ENCODE results near the gene OSBPL6. TPM values are rescaled to one million over a fixed set of nuclear protein-coding genes. Genes with fewer than 3 reads are reported as not detected.
"Not testable (repeated sequence)": the region's sequence is repeated elsewhere in the genome, so short reads cannot be mapped to it uniquely, and the experiment has no call there.

The OSBPL6 gene
- total and polyA plus RNA-seq, 7 donors = 0.23 to 3.2 (median 1.5) TPM

DNA sequence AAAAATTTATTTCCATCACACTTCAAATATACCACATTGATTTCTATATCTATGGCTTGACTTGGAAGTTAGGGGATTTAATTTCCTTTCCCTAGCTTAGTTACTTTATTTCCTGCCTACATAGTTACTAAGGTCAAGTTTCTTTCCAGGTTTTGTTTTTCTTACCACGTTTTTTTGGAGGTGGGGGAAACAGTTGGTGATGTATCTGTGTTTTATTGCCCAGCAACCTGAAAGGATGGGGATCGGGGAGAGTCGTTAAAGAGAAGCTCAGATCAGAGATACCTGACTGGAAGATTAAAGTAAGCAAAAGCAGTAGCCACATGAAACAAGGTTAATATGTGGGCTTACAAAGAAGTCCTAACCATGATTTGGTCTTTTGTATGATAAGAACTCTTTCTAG is 127.8 kb downstream of the OSBPL6 start:
- H3K9me3 ChIP-seq = no peaks in the 10 kb centered on the region
- no peak overlapping the region for H3K4me3 ChIP-seq
- H3K4me1 ChIP-seq = no peaks in the 10 kb centered on the region
- intact Hi-C loops (cut with DNase I) = no loop called here
- TF ChIP-seq POLR2A (IDR thresholded peaks at IDR 0.05) (no peak), POLR2AphosphoS5 (IDR thresholded peaks at IDR 0.05) (no peak), EP300 (IDR thresholded peaks at IDR 0.05) (no peak), CTCF (IDR thresholded peaks at IDR 0.05) (no peak)
- H3K36me3 ChIP-seq = no peaks in the 10 kb centered on the region
- 38 to 40% methylated on average over 3 of the region's 3 CpGs for WGBS, 2 donors
- no peak overlapping the region for H3K27ac ChIP-seq
- DNase-seq = no peak
- no peaks in the 10 kb centered on the region for H3K27me3 ChIP-seq

GRCh38 chr2:178323331-178323730 is 129.0 kb downstream of the OSBPL6 start:
- 79 to 83% methylated on average over 6 of the region's 6 CpGs for WGBS, 2 donors
- H3K36me3 ChIP-seq; H3K4me1 ChIP-seq; H3K27ac ChIP-seq; H3K9me3 ChIP-seq; H3K4me3 ChIP-seq; H3K27me3 ChIP-seq; DNase-seq; intact Hi-C loops (cut with DNase I): not testable (repeated sequence)

DNA sequence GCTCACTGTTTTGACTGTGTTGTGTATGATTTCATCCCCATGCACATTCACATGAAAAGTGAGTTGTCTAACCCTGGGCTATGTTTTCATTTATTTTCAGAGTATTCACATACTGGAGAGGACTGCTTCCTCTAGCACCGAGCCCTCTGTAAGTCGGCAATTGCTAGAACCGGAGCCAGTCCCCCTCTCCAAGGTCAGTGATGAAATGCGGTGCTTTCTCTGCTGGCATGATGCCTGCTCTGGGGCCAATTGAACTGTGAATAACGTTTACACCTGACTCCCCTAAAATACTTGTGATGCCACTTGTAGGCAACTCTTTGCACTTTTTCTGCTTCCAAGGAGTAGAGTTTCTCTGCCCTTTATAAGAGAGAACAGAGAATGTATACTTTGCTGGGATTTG is 129.8 kb downstream of the OSBPL6 start:
- H3K36me3 ChIP-seq = no peaks in the 10 kb centered on the region
- no peaks in the 10 kb centered on the region for H3K9me3 ChIP-seq
- no peaks in the 10 kb centered on the region for H3K4me1 ChIP-seq
- TF ChIP-seq EP300 (IDR thresholded peaks at IDR 0.05) (no peak), CTCF (IDR thresholded peaks at IDR 0.05) (no peak), POLR2A (IDR thresholded peaks at IDR 0.05) (no peak), POLR2AphosphoS5 (IDR thresholded peaks at IDR 0.05) (no peak)
- no peak overlapping the region for H3K4me3 ChIP-seq
- intact Hi-C loops (cut with DNase I) = no loop called here
- no peak for DNase-seq
- H3K27ac ChIP-seq = no peak overlapping the region
- 9 to 32% methylated on average over 5 of the region's 5 CpGs for WGBS, 2 donors
- H3K27me3 ChIP-seq = no peaks in the 10 kb centered on the region

DNA sequence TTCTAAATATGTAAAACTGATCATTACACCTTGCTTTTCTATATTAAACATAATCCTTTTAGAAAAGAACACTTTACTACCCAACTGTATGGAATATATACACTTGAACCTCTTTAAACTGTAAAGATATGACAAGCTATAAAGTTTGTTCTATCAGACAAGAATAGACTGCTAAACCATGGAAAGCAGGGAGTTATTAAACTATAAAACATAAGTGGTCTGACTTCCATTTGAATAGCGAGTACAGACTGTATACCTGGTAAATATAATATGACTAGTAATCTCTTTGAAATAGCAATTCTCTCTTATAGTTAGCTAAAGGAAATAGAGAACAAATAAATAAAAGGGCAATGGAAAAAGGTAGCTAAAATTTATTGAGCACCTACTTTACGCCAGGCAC is 131.0 kb downstream of the OSBPL6 start:
- TF ChIP-seq POLR2AphosphoS5 (IDR thresholded peaks at IDR 0.05) (no peak), POLR2A (IDR thresholded peaks at IDR 0.05) (no peak), EP300 (IDR thresholded peaks at IDR 0.05) (no peak), CTCF (IDR thresholded peaks at IDR 0.05) (no peak)
- H3K4me1 ChIP-seq = no peaks in the 10 kb centered on the region
- H3K4me3 ChIP-seq = no peak overlapping the region
- H3K36me3 ChIP-seq = no peaks in the 10 kb centered on the region
- no peaks in the 10 kb centered on the region for H3K27me3 ChIP-seq
- WGBS, 2 donors = 28 to 70% methylated on average over 2 of the region's 2 CpGs
- intact Hi-C loops (cut with DNase I) = no loop called here
- no peaks in the 10 kb centered on the region for H3K9me3 ChIP-seq
- no peak overlapping the region for H3K27ac ChIP-seq
- no peak for DNase-seq

DNA sequence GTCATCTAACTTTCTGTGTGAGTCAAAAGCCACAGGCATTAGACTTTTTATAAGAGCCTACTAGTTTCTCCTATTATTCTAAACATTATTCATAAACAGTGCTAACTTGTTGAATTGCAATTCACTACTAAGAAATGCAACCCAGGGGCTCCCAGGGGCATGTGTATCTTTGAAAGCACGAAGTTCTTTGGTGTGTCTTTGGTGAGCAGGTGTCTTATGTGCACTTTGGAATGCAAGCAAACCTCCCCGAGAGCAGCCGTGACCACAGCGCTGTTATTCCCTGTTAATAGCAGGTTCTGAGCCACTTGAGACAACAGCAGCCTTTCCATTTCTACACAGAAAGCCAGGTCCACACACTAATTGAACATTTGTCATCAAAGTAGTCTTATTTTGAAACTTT is 133.2 kb downstream of the OSBPL6 start:
- Histone ChIP-seq H3K4me1 (no peaks in the 10 kb centered on the region), H3K36me3 (no peaks in the 10 kb centered on the region), H3K9me3 (no peaks in the 10 kb centered on the region), H3K4me3 (no peak overlapping the region), H3K27me3 (no peaks in the 10 kb centered on the region), H3K27ac (no peak overlapping the region)
- TF ChIP-seq CTCF (IDR thresholded peaks at IDR 0.05) (no peak), POLR2AphosphoS5 (IDR thresholded peaks at IDR 0.05) (no peak), EP300 (IDR thresholded peaks at IDR 0.05) (no peak), POLR2A (IDR thresholded peaks at IDR 0.05) (no peak)
- WGBS, 2 donors = 12 to 60% methylated on average over 4 of the region's 4 CpGs
- no peak for DNase-seq
- intact Hi-C loops (cut with DNase I) = no loop called here

Data from sigmoid colon (tissue), 7 donors.